Astrocyte (in vitro differentiated cells and primary cell): ENCODE data around the gene PTGFR. TPM values are rescaled to one million over a fixed set of nuclear protein-coding genes. Genes with fewer than 3 reads are reported as not detected.
A peak's percentile ranks its signal among the peaks of the same experiment; 100 is the strongest.

Experiments
- DNase-seq: peaks from one replicate; pipeline ENCODE4 v3.0.0-alpha.2; 2010; ENCODE audit warnings: low read depth
- FAIRE-seq: peaks from 2 replicates; lab custom pipeline; 2011; peaks lifted over from hg19 to GRCh38; lab: Jason Lieb, UNC
- H2AFZ ChIP-seq: 2 replicates; pipeline ENCODE4 v1.6.0; 2012; ENCODE audit warnings: low read depth, low read length, inconsistent platforms
- H3K27ac ChIP-seq: 2 replicates; pipeline ENCODE4 v1.5.1; 2011; ENCODE audit warnings: low read depth, low read length, inconsistent platforms
- H3K27me3 ChIP-seq: 2 replicates; pipeline ENCODE4 v1.6.0; 2011; ENCODE audit warnings: low read length, inconsistent platforms; ENCODE audit not compliant: insufficient read depth
- H3K36me3 ChIP-seq: 2 replicates; pipeline ENCODE4 v1.5.1; 2011; ENCODE audit warnings: low read length, inconsistent platforms; ENCODE audit not compliant: insufficient read depth
- H3K4me1 ChIP-seq: 2 replicates; pipeline ENCODE4 v1.5.1; 2011; ENCODE audit warnings: low read length, inconsistent platforms; ENCODE audit not compliant: insufficient read depth
- H3K4me2 ChIP-seq: 2 replicates; pipeline ENCODE4 v1.6.0; 2012; ENCODE audit warnings: low read length, inconsistent platforms
- H3K4me3 ChIP-seq: 2 replicates; pipeline ENCODE4 v1.5.1; 2011; ENCODE audit warnings: low read depth, mild to moderate bottlenecking, low read length, inconsistent platforms; ENCODE audit not compliant: insufficient read depth
- H3K79me2 ChIP-seq: 2 replicates; pipeline ENCODE4 v1.6.0; 2012; ENCODE audit warnings: mild to moderate bottlenecking, low read length, inconsistent platforms; ENCODE audit not compliant: insufficient read depth
- H3K9ac ChIP-seq: 2 replicates; pipeline ENCODE4 v1.6.0; 2012; ENCODE audit warnings: mild to moderate bottlenecking, low read length, inconsistent platforms
- H3K9me3 ChIP-seq: 2 replicates; pipeline ENCODE4 v1.5.1; 2012; ENCODE audit warnings: low read depth, mild to moderate bottlenecking, low read length, inconsistent platforms; ENCODE audit not compliant: insufficient read depth
- H4K20me1 ChIP-seq: 2 replicates; pipeline ENCODE4 v1.6.0; 2012; ENCODE audit warnings: low read length, inconsistent platforms; ENCODE audit not compliant: insufficient read depth
- H3K27ac Mint-ChIP-seq: one replicate; pipeline ENCODE4 v1.8.0; 2021; ENCODE audit warnings: mild to moderate bottlenecking, mixed read lengths; ENCODE audit not compliant: unreplicated experiment
- H3K27me3 Mint-ChIP-seq: one replicate; pipeline ENCODE4 v1.8.0; 2021; ENCODE audit warnings: low read depth, mixed read lengths; ENCODE audit not compliant: unreplicated experiment
- H3K36me3 Mint-ChIP-seq: one replicate; pipeline ENCODE4 v1.8.0; 2021; ENCODE audit warnings: low read depth, mixed read lengths; ENCODE audit not compliant: unreplicated experiment
- H3K4me1 Mint-ChIP-seq: one replicate; pipeline ENCODE4 v1.8.0; 2021; ENCODE audit warnings: low read depth, mixed read lengths; ENCODE audit not compliant: unreplicated experiment
- H3K4me3 Mint-ChIP-seq: one replicate; pipeline ENCODE4 v1.8.0; 2021; ENCODE audit warnings: mild to moderate bottlenecking, moderate library complexity, mixed read lengths; ENCODE audit not compliant: unreplicated experiment
- H3K9me3 Mint-ChIP-seq: one replicate; pipeline ENCODE4 v1.8.0; 2021; ENCODE audit warnings: mild to moderate bottlenecking, mixed read lengths; ENCODE audit not compliant: unreplicated experiment
- CTCF ChIP-seq: IDR thresholded peaks from 2 replicates; pipeline ENCODE4 v1.5.1; 2011; ENCODE audit warnings: low read depth, mild to moderate bottlenecking, inconsistent platforms, low read length, moderate library complexity; ENCODE audit not compliant: insufficient read depth
- EZH2 ChIP-seq: IDR thresholded peaks from 2 replicates; pipeline ENCODE4 v1.6.1; 2012; ENCODE audit warnings: mild to moderate bottlenecking, low read length, inconsistent platforms; ENCODE audit not compliant: insufficient read depth
- total RNA-seq: library from RNA; stranded (reverse); gene quantifications from 2 replicates; pipeline ENCODE4 v1.2.1, GENCODE V29; 2021

PTGFR gene
- total RNA-seq, 1 donor from 2014 or later = 0.36 TPM

GRCh38 chr1:78536427-78536826, 45.7 kb downstream of the PTGFR start:
- no peaks in the 10 kb centered on the region for H3K27me3 Mint-ChIP-seq
- Histone ChIP-seq H3K27me3 (no peaks in the 10 kb centered on the region), H3K4me2 (no peak overlapping the region), H3K4me3 (no peak overlapping the region), H3K9me3 (no peaks in the 10 kb centered on the region), H3K27ac (no peak overlapping the region), H3K4me1 (no peaks in the 10 kb centered on the region), H4K20me1 (no peaks in the 10 kb centered on the region), H3K9ac (no peak overlapping the region), H3K36me3 (no peaks in the 10 kb centered on the region), H3K79me2 (no peaks in the 10 kb centered on the region), H2AFZ (no peak overlapping the region)
- TF ChIP-seq CTCF (no peak), EZH2 (no peak)
- H3K4me3 Mint-ChIP-seq = no peak overlapping the region
- DNase-seq (peak; percentile 37), FAIRE-seq (no peak)
- H3K9me3 Mint-ChIP-seq = no peaks in the 10 kb centered on the region
- H3K4me1 Mint-ChIP-seq = peaks cover 4% of the 10 kb centered on the region
- H3K27ac Mint-ChIP-seq = no peak overlapping the region
- no peaks in the 10 kb centered on the region for H3K36me3 Mint-ChIP-seq

GRCh38 chr1:78540048-78540447, 49.3 kb downstream of the PTGFR start:
- Mint-ChIP-seq H3K36me3 (no peaks in the 10 kb centered on the region), H3K4me1 (peaks cover 4% of the 10 kb centered on the region), H3K27ac (no peak overlapping the region), H3K9me3 (no peaks in the 10 kb centered on the region), H3K27me3 (no peaks in the 10 kb centered on the region), H3K4me3 (no peak overlapping the region)
- H3K9me3 ChIP-seq = no peaks in the 10 kb centered on the region
- H3K4me3 ChIP-seq = no peak overlapping the region
- no peaks in the 10 kb centered on the region for H4K20me1 ChIP-seq
- H2AFZ ChIP-seq = no peak overlapping the region
- H3K79me2 ChIP-seq = no peaks in the 10 kb centered on the region
- DNase-seq (no peak), FAIRE-seq (peak; percentile 45)
- no peak overlapping the region for H3K27ac ChIP-seq
- H3K9ac ChIP-seq = no peak overlapping the region
- no peaks in the 10 kb centered on the region for H3K4me1 ChIP-seq
- H3K4me2 ChIP-seq = no peak overlapping the region
- no peak for TF ChIP-seq CTCF
- TF ChIP-seq EZH2 = no peak
- H3K36me3 ChIP-seq = no peaks in the 10 kb centered on the region
- no peaks in the 10 kb centered on the region for H3K27me3 ChIP-seq

GRCh38 chr1:78541479-78541878, 50.7 kb downstream of the PTGFR start:
- Histone ChIP-seq H3K4me2 (no peak overlapping the region), H3K4me3 (no peak overlapping the region), H3K4me1 (no peaks in the 10 kb centered on the region), H3K27me3 (no peaks in the 10 kb centered on the region), H3K36me3 (no peaks in the 10 kb centered on the region), H3K9ac (no peak overlapping the region), H3K79me2 (no peaks in the 10 kb centered on the region), H2AFZ (no peak overlapping the region), H3K9me3 (no peaks in the 10 kb centered on the region), H4K20me1 (no peaks in the 10 kb centered on the region), H3K27ac (no peak overlapping the region)
- Mint-ChIP-seq H3K4me3 (no peak overlapping the region), H3K27me3 (no peaks in the 10 kb centered on the region), H3K36me3 (no peaks in the 10 kb centered on the region), H3K9me3 (no peaks in the 10 kb centered on the region), H3K4me1 (peaks cover 2% of the 10 kb centered on the region), H3K27ac (no peak overlapping the region)
- FAIRE-seq (no peak), DNase-seq (no peak)
- no peak for TF ChIP-seq EZH2
- TF ChIP-seq CTCF = no peak
